Measurements from ENCODE around the gene CMTM4.

GRCh38 chr16:66580605-66581209, 115.8 kb downstream of the CMTM4 start:
- TF ChIP-seq POLR2AphosphoS5 (IDR thresholded peaks at IDR 0.05; ENCODE audit: borderline replicate concordance, low read depth, low read length) (no peak), EZH2 (IDR thresholded peaks at IDR 0.05) (no peak)

Data from SK-N-MC (cell line).